ENCODE data around the gene PTPN6.

PTPN6 gene

GRCh38 chr12:6925239-6925539, 26.0 kb upstream of the PTPN6 start:
- Histone ChIP-seq H4K20me1 (ENCODE audit: control insufficient read depth, insufficient read depth, low read depth, low read length) (no peaks in the 10 kb centered on the region), H3K4me2 (ENCODE audit: low read length) (no peak overlapping the region), H3K79me2 (ENCODE audit: control insufficient read depth, low read length) (no peaks in the 10 kb centered on the region), H3K9me3 (ENCODE audit: control insufficient read depth, insufficient read depth, low read length) (no peaks in the 10 kb centered on the region), H3K9me2 (replicated peaks; ENCODE audit: control insufficient read depth, low read length) (no peaks in the 10 kb centered on the region), H3K27ac (ENCODE audit: low read depth, low read length) (no peak overlapping the region), H3K4me1 (ENCODE audit: control insufficient read depth, low read length) (peaks cover 44% of the 10 kb centered on the region), H3K36me3 (ENCODE audit: control insufficient read depth, low read length) (no peaks in the 10 kb centered on the region), H3K27me3 (ENCODE audit: control insufficient read depth, low read length) (peaks cover 59% of the 10 kb centered on the region), H3K4me3 (ENCODE audit: low read length) (no peak overlapping the region), H3F3A (ENCODE audit: control insufficient read depth, insufficient read depth) (no peaks in the 10 kb centered on the region; the same call in 1 of the 2 replicates)
- TF ChIP-seq, protein P1, sequence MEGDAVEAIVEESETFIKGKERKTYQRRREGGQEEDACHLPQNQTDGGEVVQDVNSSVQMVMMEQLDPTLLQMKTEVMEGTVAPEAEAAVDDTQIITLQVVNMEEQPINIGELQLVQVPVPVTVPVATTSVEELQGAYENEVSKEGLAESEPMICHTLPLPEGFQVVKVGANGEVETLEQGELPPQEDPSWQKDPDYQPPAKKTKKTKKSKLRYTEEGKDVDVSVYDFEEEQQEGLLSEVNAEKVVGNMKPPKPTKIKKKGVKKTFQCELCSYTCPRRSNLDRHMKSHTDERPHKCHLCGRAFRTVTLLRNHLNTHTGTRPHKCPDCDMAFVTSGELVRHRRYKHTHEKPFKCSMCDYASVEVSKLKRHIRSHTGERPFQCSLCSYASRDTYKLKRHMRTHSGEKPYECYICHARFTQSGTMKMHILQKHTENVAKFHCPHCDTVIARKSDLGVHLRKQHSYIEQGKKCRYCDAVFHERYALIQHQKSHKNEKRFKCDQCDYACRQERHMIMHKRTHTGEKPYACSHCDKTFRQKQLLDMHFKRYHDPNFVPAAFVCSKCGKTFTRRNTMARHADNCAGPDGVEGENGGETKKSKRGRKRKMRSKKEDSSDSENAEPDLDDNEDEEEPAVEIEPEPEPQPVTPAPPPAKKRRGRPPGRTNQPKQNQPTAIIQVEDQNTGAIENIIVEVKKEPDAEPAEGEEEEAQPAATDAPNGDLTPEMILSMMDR (IDR thresholded peaks at IDR 0.05; ENCODE audit: low read depth, low read length, poor library complexity, severe bottlenecking), result no peak
- no peak for TF ChIP-seq EZH2phosphoT487 (IDR thresholded peaks at IDR 0.05; ENCODE audit: borderline replicate concordance, low read length)

DNA sequence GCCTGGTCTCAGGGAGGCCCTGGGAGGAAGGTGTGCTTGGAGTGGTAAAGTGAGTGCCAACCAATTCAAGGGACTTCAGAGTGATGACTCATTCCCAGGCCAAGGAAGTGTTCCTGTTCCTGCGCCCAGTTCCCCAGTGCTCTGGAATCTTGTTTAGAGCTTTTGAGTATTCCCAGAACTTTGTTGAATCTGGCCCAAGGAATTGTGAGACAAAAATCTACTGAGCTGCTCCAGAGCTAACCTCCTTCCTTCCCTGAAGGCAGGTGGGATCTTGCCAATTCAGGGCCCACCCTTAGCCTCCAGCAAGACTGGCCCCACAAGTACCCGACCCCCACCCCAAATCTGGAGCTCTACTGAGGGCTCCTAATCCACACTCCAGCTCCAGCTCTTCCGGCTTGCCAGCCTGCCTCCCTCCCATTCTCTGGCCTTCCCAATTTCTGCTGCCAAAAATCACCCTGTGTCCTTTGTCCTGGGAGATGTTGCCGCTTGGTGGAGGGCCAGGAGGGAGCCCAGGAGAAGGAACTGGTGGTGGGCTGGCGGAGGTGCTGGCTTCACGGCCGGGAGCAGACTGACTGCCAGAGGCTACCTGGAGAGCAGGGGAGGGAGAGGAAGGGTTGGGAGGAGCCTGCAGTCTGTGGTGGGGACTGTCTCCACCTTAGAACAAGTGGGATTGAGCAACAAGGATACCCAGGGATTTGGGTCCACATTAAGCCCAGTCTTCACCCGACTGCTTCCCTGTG, 25.4 kb upstream of the PTPN6 start:
- H3K9me3 ChIP-seq (ENCODE audit: control insufficient read depth, insufficient read depth, low read length), result no peaks in the 10 kb centered on the region
- no peak overlapping the region for H3K27ac ChIP-seq (ENCODE audit: low read depth, low read length)
- H3F3A ChIP-seq (ENCODE audit: control insufficient read depth, insufficient read depth), result no peaks in the 10 kb centered on the region; the same call in 1 of the 2 replicates

DNA sequence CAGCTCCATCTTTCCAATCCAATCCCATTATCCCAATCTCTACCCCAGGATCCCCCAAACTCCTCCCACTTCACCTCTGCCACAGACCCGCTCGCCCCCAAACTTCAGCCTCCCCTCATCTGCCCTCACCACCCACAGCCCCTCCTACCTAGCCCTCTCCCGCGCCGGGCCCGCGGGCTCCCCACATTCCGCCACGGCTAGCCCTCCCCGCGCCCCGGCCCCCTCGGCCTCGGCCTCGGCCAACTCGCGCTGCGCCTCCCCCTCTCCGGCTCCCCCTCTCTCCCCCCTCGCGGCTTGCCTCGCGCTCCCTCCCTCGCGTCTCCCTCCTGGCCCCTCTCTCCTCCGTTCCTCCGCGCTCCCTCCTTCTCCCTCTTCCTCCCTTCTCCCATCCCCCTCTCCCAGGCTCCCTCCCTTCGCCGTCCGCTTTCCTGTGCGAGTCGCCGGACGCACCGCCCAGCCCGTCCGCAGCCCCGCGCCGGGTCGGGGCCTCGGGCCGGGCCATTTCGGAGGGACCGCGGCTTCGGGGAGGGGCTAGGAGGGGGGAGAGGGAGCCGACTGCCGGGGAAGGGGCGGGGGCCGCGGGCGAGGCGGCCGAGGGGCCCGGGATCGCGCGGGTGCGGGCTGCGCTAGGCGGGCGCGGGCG, 23.7 kb upstream of the PTPN6 start, which contains the start of gene ATN1:
Gene ATN1 (plus strand): TSS at position 581 of the 643 bp plus-strand sequence. CDS start 6,043 bp downstream, outside the sequence.
- no peaks in the 10 kb centered on the region for H4K20me1 ChIP-seq (ENCODE audit: control insufficient read depth, insufficient read depth, low read depth, low read length)
- H3K27ac ChIP-seq (ENCODE audit: low read depth, low read length), result no peak within 1 kb of the TSS
- H3K9me2 ChIP-seq (replicated peaks; ENCODE audit: control insufficient read depth, low read length), result no peaks in the 10 kb centered on the region
- H3K9me3 ChIP-seq (ENCODE audit: control insufficient read depth, insufficient read depth, low read length), result no peaks in the 10 kb centered on the region
- peaks cover 52% of the 10 kb centered on the region for H3K27me3 ChIP-seq (ENCODE audit: control insufficient read depth, low read length)
- peak; percentile 96 for TF ChIP-seq EZH2phosphoT487 (IDR thresholded peaks at IDR 0.05; ENCODE audit: borderline replicate concordance, low read length)
- TF ChIP-seq, protein P1 (IDR thresholded peaks at IDR 0.05; ENCODE audit: low read depth, low read length, poor library complexity, severe bottlenecking), result no peak
- no peaks in the 10 kb centered on the region for H3K36me3 ChIP-seq (ENCODE audit: control insufficient read depth, low read length)
- H3K4me1 ChIP-seq (ENCODE audit: control insufficient read depth, low read length), result peaks cover 32% of the 10 kb centered on the region
- H3K79me2 ChIP-seq (ENCODE audit: control insufficient read depth, low read length), result no peaks in the 10 kb centered on the region
- H3K4me3 ChIP-seq (ENCODE audit: low read length), result peak within 1 kb of the TSS; percentile 58
- H3K4me2 ChIP-seq (ENCODE audit: low read length), result peak within 1 kb of the TSS; percentile 64
- peaks cover 2% of the 10 kb centered on the region; the same call in 1 of the 2 replicates for H3F3A ChIP-seq (ENCODE audit: control insufficient read depth, insufficient read depth)

More for the DNA sequence above, 25.4 kb upstream of the PTPN6 start:
- Histone ChIP-seq H3K4me3 (ENCODE audit: low read length) (no peak overlapping the region), H3K9me2 (replicated peaks; ENCODE audit: control insufficient read depth, low read length) (no peaks in the 10 kb centered on the region), H3K27me3 (ENCODE audit: control insufficient read depth, low read length) (peaks cover 60% of the 10 kb centered on the region), H3K4me1 (ENCODE audit: control insufficient read depth, low read length) (peaks cover 44% of the 10 kb centered on the region), H3K4me2 (ENCODE audit: low read length) (no peak overlapping the region), H3K79me2 (ENCODE audit: control insufficient read depth, low read length) (no peaks in the 10 kb centered on the region), H3K36me3 (ENCODE audit: control insufficient read depth, low read length) (no peaks in the 10 kb centered on the region), H4K20me1 (ENCODE audit: control insufficient read depth, insufficient read depth, low read depth, low read length) (no peaks in the 10 kb centered on the region)
- no peak for TF ChIP-seq EZH2phosphoT487 (IDR thresholded peaks at IDR 0.05; ENCODE audit: borderline replicate concordance, low read length)
- TF ChIP-seq, protein P1 (IDR thresholded peaks at IDR 0.05; ENCODE audit: low read depth, low read length, poor library complexity, severe bottlenecking), result no peak

All from DOHH2 (cell line).